ENCODE results near the gene MTA3.

DNA sequence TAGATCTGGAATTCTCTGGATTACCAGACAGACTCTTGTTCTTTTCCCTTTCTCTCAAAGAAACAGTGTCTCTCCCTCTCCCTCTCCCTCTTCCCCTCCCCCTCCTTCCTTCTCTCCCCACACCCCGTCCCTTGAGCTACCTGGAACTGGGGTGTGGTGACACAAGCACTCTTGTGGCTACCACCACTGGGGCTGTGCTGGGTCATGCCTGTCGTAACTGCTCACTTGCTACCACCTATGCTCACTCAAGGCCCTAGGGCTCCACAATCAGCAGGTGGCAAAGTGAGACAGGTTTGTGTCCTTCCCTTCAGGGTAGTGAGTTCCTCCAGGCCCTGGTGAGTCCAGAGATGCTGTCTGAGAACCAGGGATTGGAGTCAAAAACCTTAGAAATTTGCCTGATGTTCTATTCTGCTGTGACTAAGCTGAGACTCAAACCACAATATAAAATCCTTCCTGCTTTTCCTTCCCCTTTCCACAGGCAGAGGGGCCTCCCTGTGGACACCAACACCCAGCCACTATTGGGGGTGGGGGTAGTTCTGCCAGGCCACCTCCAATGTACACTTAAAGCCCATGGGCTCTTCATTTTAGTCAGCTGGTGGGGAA, 124.7 kb downstream of the MTA3 start:
- no peak for TF ChIP-seq SUZ12 (IDR thresholded peaks at IDR 0.05; ENCODE audit: extremely low read depth, insufficient read depth, insufficient read length)
- no peak for TF ChIP-seq ZNF274 (IDR thresholded peaks at IDR 0.05; ENCODE audit: low read depth, low read length)
- no peak for TF ChIP-seq YY1 (IDR thresholded peaks at IDR 0.05; ENCODE audit: insufficient read depth, insufficient read length)
